Spinal cord (tissue), 10 donors: ENCODE measurements around the gene CST7. TPM values are rescaled to one million over a fixed set of nuclear protein-coding genes. Genes with fewer than 3 reads are reported as not detected.
A peak's percentile ranks its signal among the peaks of the same experiment; 100 is the strongest.

Experiments
- DNase-seq, 6 donors: peaks; one replicate each; pipeline versions ENCODE4 v3.0.0 to v3.0.0-alpha.2; 2013 to 2015; ENCODE audit warnings: low spot score in 6 of 6, low read depth in 4 of 6
- H3K27ac ChIP-seq: one replicate; pipeline ENCODE4 v1.5.1; 2013; ENCODE audit warnings: low read depth, low read length, control low read depth
- H3K27me3 ChIP-seq: one replicate; pipeline ENCODE4 v1.6.1; 2013; ENCODE audit warnings: low read length; ENCODE audit not compliant: control insufficient read depth, insufficient read depth
- H3K36me3 ChIP-seq: one replicate; pipeline ENCODE4 v1.6.1; 2013; ENCODE audit warnings: low read length; ENCODE audit not compliant: control insufficient read depth, insufficient read depth
- H3K4me1 ChIP-seq: one replicate; pipeline ENCODE4 v1.6.1; 2013; ENCODE audit warnings: low read length; ENCODE audit not compliant: control insufficient read depth, insufficient read depth
- H3K4me3 ChIP-seq: one replicate; pipeline ENCODE4 v1.5.1; 2013; ENCODE audit warnings: low read depth, low read length, control low read depth
- H3K9me3 ChIP-seq: one replicate; pipeline ENCODE4 v1.6.1; 2013; ENCODE audit warnings: low read length; ENCODE audit not compliant: control insufficient read depth, insufficient read depth
- WGBS: methylation state at CpG from one replicate; pipeline ENCODE4 v1.1.5; 2013; ENCODE audit warnings: missing lambda C conversion rate; ENCODE audit not compliant: insufficient coverage; 5-methylcytosine and 5-hydroxymethylcytosine counted together
- polyA plus RNA-seq, 2 donors: library from polyadenylated mRNA; unstranded; fragments of 120-200 nt; gene quantifications; one replicate each; pipeline ENCODE4 v1.2.1, GENCODE V29; 2013; ENCODE audit not compliant: insufficient read length in 2 of 2
- total RNA-seq, 2 donors: library from RNA; depleted of rRNA in 1 of 2; stranded (reverse); fragments of 120-200 nt in 1 of 2; fragments of >200 nt in 1 of 2; gene quantifications; one replicate each; pipeline versions ENCODE4 v1.2.3 to v1.2.4, GENCODE V29; 2013 to 2014
- donor health status: healthy.

The CST7 gene
- total and polyA plus RNA-seq, 4 donors: 0.55 to 8.5 TPM; not detected in 2

DNA sequence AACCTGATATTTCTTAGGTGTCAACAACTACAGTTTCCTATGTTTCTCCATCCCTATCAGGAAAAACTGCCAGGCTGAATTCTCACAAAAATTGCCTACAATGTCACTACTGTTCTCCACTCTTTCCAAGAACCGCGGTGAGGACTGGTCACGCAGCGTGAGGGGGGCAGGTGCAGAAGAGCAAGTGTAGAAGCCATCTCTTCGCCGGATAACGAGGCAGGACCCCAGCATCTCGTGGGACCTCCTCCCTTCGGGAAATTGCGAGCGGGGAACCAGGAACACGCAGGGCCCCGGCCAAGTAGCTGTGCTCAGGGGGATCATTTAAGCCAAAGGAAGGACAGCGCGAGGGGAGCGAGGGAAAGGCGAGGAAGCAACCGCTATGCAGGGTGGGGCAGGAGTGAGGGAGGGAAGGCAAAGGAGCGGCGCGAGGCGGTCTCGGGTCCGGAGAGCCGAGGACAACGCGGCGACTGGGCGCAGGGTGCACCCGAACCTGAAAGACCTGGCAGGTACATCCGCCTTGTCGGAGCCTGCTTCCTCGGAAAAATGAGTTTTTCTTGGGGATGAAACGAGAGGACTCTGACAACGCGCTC lies 42.9 kb downstream of the CST7 start:
- H3K4me1 ChIP-seq: peaks cover 14% of the 10 kb centered on the region
- no peaks in the 10 kb centered on the region for H3K36me3 ChIP-seq
- peak overlapping the region; percentile 69 for H3K4me3 ChIP-seq
- WGBS: under 1% methylated on average over 36 of the region's 36 CpGs
- H3K9me3 ChIP-seq: no peaks in the 10 kb centered on the region
- DNase-seq: peak in 2 of 6 donors; percentile 26 to 60
- peak overlapping the region; percentile 67 for H3K27ac ChIP-seq
- H3K27me3 ChIP-seq: no peaks in the 10 kb centered on the region

DNA sequence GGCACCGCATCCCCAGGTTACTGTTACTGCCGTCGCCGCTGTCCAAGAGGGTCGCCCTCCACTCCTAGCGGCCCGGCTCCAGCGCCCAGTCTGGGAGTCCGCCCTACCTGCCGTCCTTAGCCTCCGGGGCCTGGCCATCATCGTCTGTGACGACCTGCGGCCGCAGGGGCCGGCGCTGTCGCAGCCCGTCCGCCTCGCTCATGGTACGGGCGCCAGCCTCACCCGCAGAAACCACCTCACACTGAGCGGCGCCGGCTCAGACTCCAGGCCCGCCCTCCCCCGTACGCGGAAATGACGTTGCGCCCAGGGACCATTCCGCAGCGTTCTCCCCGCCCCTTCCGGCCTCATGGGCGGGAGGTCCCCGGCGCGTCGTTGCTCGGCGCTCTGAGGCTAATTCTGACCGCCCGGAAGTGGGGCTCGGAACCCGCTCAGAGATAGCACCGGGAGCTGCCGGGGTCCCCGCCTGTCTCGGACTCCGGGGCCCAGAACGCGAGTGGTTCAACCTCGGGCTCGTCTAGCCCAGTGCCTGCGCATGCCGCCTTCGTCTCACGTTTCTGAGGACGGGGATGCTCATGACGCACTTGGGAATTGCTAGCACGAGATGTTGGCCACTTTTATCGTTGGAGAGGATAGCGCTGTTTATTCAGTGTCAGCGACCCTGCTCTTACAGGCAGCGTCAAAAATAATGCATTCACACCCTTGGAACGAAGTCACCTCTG lies 43.6 kb downstream of the CST7 start, which contains the start of gene APMAP:
APMAP (minus strand) TSS at position 265 of the 719 bp plus-strand sequence; CDS start at position 202, 63 bp downstream.
- Histone ChIP-seq H3K36me3 (no peaks in the 10 kb centered on the region), H3K4me1 (peaks cover 14% of the 10 kb centered on the region), H3K4me3 (peak within 1 kb of the TSS; percentile 69), H3K9me3 (no peaks in the 10 kb centered on the region), H3K27ac (peak within 1 kb of the TSS; percentile 84), H3K27me3 (no peaks in the 10 kb centered on the region)
- DNase-seq: peak; percentile 86 to 98 (median 91)
- WGBS: 0% methylated on average over 64 of the region's 69 CpGs

DNA sequence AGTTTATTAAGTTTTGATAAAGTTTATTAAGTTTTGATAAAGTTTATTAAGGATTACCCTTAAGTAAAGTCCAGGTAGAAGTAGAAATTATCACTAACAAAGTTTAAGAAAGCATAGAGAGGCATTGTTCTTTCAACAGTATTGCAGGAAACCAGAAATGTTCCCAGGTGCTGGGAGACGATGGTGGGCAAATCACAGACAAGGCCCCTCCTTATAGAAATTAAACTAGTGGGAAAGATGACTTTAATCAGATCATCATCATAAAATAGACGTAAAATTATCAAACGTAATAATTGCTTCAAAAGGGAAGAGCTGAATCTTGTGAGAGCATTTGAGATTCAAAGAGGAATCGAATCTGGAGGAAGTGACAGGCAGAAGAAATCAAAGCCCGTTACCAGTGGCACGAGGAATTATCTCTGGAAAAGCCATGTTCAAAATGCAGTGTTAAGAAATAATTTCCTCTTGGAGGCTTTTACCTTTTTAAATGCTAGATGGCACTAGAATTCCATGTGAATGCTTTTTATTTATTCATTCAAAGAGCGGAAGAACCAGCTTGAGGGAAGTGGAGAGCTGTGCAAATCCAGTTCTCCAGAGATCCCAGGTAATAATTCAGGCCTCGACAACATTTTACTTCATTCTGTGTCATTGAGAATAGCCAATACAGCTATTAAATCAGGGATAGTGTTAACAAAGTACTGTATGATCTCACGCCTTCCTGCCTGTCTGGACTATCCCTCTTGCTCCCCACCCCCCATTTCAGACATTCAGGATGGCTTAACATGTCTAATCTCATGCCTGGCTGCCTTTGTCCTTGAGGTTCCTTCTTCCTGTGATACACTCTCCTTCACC lies 44.5 kb downstream of the CST7 start:
- peak in 4 of 6 donors; percentile 28 to 92 (median 66) for DNase-seq

DNA sequence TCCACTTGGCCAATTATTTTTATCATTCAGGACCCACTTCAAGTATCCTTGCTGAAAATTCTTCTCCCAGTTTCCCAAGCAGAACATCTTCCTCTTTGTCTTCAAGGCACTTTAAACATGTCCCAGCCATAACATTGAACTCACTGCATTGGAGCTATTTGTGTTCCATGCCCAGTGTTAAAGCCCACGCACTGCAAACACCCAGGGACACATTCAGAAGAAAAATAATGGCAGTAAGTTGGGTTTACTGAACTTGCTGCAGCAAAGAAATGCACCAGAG lies 45.1 kb downstream of the CST7 start:
- DNase-seq: peak in 1 of 6 donors; percentile 8
- no peaks in the 10 kb centered on the region for H3K36me3 ChIP-seq
- no peaks in the 10 kb centered on the region for H3K27me3 ChIP-seq
- no peak overlapping the region for H3K4me3 ChIP-seq
- H3K9me3 ChIP-seq: no peaks in the 10 kb centered on the region
- H3K4me1 ChIP-seq: peaks cover 14% of the 10 kb centered on the region
- WGBS: 80% methylated on average over 1 of the region's 1 CpG
- no peak overlapping the region for H3K27ac ChIP-seq

More for the DNA sequence above, 44.5 kb downstream of the CST7 start:
- Histone ChIP-seq H3K27ac (no peak overlapping the region), H3K4me3 (peak overlapping the region; percentile 69), H3K4me1 (peaks cover 14% of the 10 kb centered on the region), H3K27me3 (no peaks in the 10 kb centered on the region), H3K36me3 (no peaks in the 10 kb centered on the region), H3K9me3 (no peaks in the 10 kb centered on the region)
- WGBS: 69% methylated on average over 3 of the region's 9 CpGs

DNA sequence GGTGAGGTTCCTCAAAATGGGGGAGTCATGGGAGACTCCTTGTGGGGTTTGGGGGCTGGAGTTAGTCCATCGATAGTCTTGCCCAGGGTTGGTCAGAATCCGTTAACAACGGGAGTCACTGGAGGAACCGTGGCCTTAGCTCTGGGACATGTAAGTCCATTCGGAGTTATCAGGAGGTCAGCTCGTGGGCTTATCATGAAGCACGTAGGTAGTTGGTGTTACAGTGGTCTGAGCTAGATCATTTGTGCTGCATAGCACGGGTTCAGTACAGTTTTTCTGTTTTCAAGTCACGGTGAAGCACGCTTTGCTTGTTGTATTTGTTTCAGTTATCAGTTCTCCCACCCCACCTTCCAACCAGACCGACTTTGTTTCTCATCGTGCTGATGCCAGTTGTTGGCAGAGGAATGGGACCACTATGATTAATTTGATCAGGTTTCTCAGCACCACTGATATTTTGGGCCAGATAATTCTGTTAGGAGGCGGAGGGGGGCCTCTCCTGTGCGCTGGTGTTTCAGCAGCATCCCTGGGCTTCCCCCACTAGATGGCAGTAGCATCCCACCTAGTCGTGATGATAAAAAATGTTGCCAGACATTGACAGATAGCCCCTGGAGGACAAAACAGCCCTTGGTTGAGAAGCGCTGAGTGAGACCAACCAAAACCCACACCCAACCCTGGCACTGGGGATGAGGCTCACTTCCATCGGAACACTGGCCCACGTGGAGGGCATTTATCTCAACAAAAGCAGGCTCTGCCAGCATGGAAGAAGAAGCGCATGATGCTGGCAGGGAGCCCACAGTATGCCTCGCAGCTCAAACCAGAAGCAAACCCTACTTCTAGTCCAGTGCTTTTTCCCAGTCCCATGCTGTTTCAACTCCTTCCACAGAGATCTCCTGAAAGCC lies 45.6 kb downstream of the CST7 start:
- H3K27me3 ChIP-seq: no peaks in the 10 kb centered on the region
- H3K9me3 ChIP-seq: no peaks in the 10 kb centered on the region
- peak overlapping the region; percentile 17 for H3K27ac ChIP-seq
- no peaks in the 10 kb centered on the region for H3K36me3 ChIP-seq
- 47% methylated on average over 14 of the region's 20 CpGs for WGBS
- peak; percentile 83 to 96 (median 86) for DNase-seq
- peak overlapping the region; percentile 7 for H3K4me3 ChIP-seq
- H3K4me1 ChIP-seq: peaks cover 14% of the 10 kb centered on the region

DNA sequence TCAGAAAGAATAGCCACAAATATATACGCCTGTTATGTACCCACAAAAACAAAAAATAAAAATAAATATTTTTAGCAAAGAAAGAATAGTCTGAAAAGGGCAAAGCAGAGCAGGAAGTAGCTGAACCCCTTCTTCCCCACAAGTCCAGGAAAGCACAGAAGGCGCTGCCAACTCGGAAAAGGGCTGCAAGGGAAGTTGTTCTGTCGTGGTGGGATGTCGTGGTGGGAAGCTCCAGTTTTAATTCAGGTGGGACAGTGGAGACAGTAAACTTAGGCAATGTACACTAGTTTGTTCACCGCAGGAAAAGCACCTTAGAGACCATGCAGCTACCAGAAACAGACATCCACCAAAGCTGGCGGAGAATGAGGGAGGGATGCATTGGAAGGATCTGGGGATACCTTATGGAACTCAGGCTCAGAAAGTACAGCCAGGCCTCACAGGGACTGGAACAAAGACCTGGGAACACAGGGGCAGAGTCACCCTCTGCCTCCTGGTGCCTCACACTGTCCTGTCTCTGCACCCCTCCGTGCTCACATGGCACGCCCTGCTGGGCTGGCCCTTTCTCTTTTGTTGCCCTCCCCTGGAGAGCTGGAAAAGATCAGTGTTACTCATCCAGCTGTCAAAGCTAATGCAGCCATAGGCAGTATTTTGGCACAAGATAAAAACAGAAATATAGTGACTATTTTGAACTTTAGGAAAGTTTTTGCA lies 46.8 kb downstream of the CST7 start:
- no peaks in the 10 kb centered on the region for H3K9me3 ChIP-seq
- H3K27me3 ChIP-seq: no peaks in the 10 kb centered on the region
- WGBS: 73% methylated on average over 3 of the region's 9 CpGs
- peaks cover 14% of the 10 kb centered on the region for H3K4me1 ChIP-seq
- no peaks in the 10 kb centered on the region for H3K36me3 ChIP-seq
- DNase-seq: peak in 1 of 6 donors; percentile 17
- H3K4me3 ChIP-seq: no peak overlapping the region
- no peak overlapping the region for H3K27ac ChIP-seq

DNA sequence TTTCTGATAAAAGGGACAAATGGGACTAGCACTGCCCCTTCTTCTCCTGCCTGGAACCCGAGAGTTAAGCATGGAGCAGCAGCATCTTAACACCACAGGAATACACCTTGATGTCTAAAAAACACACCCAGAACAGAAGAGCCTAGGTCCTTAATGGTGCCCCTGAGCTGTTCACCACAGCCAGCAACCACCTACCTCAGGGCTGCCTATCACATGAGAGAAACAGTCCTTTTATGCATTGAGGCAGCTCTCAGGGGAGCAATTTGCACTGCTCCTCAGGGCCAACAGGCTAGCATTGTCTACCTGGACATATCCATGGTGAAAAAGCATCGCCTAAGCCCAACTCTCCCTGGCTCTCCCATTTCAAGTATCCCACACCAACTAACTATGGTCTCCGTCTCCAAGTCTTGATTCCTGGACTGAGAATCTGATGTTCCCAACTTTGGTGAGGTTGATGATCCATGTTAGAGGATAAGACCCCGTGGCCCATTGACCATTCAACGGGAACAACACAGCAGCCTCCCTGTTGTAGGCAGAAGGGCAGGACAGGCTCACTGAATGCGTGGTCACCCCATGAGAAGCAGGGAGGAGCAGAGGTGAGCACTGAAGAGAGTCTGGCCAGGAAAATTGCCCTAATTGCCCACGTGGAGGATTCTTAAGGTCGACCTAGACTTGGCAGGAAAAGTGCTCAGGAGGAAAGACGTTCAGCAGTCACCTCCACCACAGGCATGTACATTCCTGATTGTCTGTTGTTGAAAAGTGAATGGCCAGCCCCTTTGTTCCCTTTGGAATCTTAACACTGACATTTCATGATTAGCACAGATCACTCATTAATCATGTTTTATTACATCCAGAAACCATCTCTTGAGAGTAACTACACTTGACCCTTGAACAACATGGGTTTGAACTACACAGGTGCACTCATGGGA lies 47.6 kb downstream of the CST7 start:
- Histone ChIP-seq H3K27ac (no peak overlapping the region), H3K4me3 (no peak overlapping the region), H3K36me3 (no peaks in the 10 kb centered on the region), H3K27me3 (no peaks in the 10 kb centered on the region), H3K9me3 (no peaks in the 10 kb centered on the region), H3K4me1 (peaks cover 14% of the 10 kb centered on the region)
- 93% methylated on average over 5 of the region's 9 CpGs for WGBS
- DNase-seq: no peak

DNA sequence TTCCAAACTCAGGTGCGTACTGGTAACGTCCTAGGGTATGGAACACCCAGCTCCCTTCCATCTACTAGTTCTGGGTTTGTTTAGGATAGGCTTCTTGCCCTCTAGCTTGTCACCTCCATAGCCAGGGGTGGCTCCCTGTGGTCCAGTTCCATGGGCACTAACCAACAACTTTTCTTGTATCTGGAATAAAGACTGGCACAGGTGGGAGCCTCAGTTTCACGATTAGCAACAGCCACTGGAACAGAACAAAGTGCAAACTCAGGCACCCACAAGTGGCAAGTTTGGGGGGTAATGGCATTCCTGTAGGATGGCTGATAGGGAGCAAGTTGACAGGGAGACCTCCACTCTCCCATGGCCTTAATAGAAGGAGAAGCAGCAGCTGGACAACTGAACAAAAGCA lies 49.1 kb downstream of the CST7 start:
- no peaks in the 10 kb centered on the region for H3K9me3 ChIP-seq
- 60% methylated on average over 1 of the region's 3 CpGs for WGBS
- no peaks in the 10 kb centered on the region for H3K36me3 ChIP-seq
- no peak for DNase-seq
- no peak overlapping the region for H3K27ac ChIP-seq
- H3K27me3 ChIP-seq: no peaks in the 10 kb centered on the region
- H3K4me3 ChIP-seq: no peak overlapping the region
- peaks cover 10% of the 10 kb centered on the region for H3K4me1 ChIP-seq
